GM06990 (cell line): ENCODE results near the gene MPP1.

ENCODE experiments used
- DNase-seq: peaks from one replicate; pipeline ENCODE4 v3.0.0-alpha.2; 2011; ENCODE audit not compliant: insufficient read length; ENCODE audit errors: extremely low read depth
- H3K27me3 ChIP-seq: replicated peaks from 2 replicates; pipeline ENCODE4 v1.6.0; 2011; ENCODE audit warnings: low read length; ENCODE audit not compliant: control insufficient read depth, insufficient read depth
- H3K36me3 ChIP-seq: 2 replicates; pipeline ENCODE4 v1.5.1; 2011; ENCODE audit warnings: low read length; ENCODE audit not compliant: control insufficient read depth, insufficient read depth
- H3K4me3 ChIP-seq: replicated peaks from 2 replicates; pipeline ENCODE4 v1.5.1; 2011; ENCODE audit warnings: low read depth, mild to moderate bottlenecking, control low read depth, low read length
- CTCF ChIP-seq: IDR thresholded peaks from 2 replicates; pipeline ENCODE4 v1.5.1; 2011; ENCODE audit warnings: low read length, control low read depth, mild to moderate bottlenecking, inconsistent platforms; ENCODE audit not compliant: insufficient read depth, poor library complexity, severe bottlenecking

MPP1 gene

GRCh38 chrX:154774622-154775021 is 30.7 kb downstream of the MPP1 start:
- H3K27me3 ChIP-seq: no peaks in the 10 kb centered on the region
- no peak for TF ChIP-seq CTCF
- peaks cover 8% of the 10 kb centered on the region for H3K36me3 ChIP-seq
- DNase-seq: no peak
- H3K4me3 ChIP-seq: no peak overlapping the region

GRCh38 chrX:154762537-154763296 is 42.6 kb downstream of the MPP1 start, which contains the start of gene DKC1:
Gene DKC1, plus strand, starts transcription at chrX:154762864. Its CDS starts 102 bp downstream, at chrX:154762966.
- peak within 1 kb of the TSS; percentile 61 for H3K4me3 ChIP-seq
- DNase-seq: peak; percentile 97
- no peaks in the 10 kb centered on the region for H3K27me3 ChIP-seq
- no peak for TF ChIP-seq CTCF
- H3K36me3 ChIP-seq: no peaks in the 10 kb centered on the region; the same call in 1 of the 2 replicates

- no peaks in the 10 kb centered on the region for H3K27me3 ChIP-seq
- no peaks in the 10 kb centered on the region; the same call in 1 of the 2 replicates for H3K36me3 ChIP-seq
- TF ChIP-seq CTCF: no peak
- no peak for DNase-seq
- H3K4me3 ChIP-seq: peak overlapping the region; percentile 57
Observed at GRCh38 chrX:154761977-154762536, 43.2 kb downstream of the MPP1 start.

GRCh38 chrX:154758696-154759095 is 46.6 kb downstream of the MPP1 start:
- H3K27me3 ChIP-seq: no peaks in the 10 kb centered on the region
- H3K36me3 ChIP-seq: no peaks in the 10 kb centered on the region
- DNase-seq: no peak
- no peak overlapping the region for H3K4me3 ChIP-seq
- no peak for TF ChIP-seq CTCF

- H3K27me3 ChIP-seq: no peaks in the 10 kb centered on the region
- H3K4me3 ChIP-seq: no peak overlapping the region
- no peak for TF ChIP-seq CTCF
- no peak for DNase-seq
- H3K36me3 ChIP-seq: no peaks in the 10 kb centered on the region
Observed at GRCh38 chrX:154751669-154752271, 53.5 kb downstream of the MPP1 start.
